GM12878 (cell line): Measurements from ENCODE around the gene CDKN2B-AS1. TPM values are rescaled to one million over a fixed set of nuclear protein-coding genes. Genes with fewer than 3 reads are reported as not detected.

Experiments used
- ATAC-seq: fragments of 200-7000 bp; cut with Tn5 transposase; 3 replicates; pipeline ENCODE4 v1.9.1; 2020; ENCODE audit warnings: mild to moderate bottlenecking, moderate library complexity
- BruUV-seq: library from RNA; stranded (reverse); fragments of 400-500 nt; replicated peaks from 2 replicates; lab custom pipeline; 2021; lab: Mats Ljungman, UMichigan
- CTCF ChIA-PET: fragments of 300-600 bp; sonication (Branson Sonifier 250); formaldehyde crosslinking; extraction: SDS; loops from one replicate; lab custom pipeline; 2021; ENCODE audit warnings: inconsistent platforms; lab: Yijun Ruan, JAX
- POLR2A ChIA-PET: fragments of 350-600 bp; formaldehyde crosslinking; extraction: SDS; loops from one replicate; lab custom pipeline; 2021; ENCODE audit warnings: inconsistent platforms; lab: Charles Lee
- RAD21 ChIA-PET: fragments of 300-600 bp; sonication (Branson Sonifier 250); formaldehyde crosslinking; loops from one replicate; lab custom pipeline; 2023; ENCODE audit warnings: antibody characterized with exemption; ENCODE audit not compliant: unreplicated experiment; lab: Charles Lee
- SMC1A ChIA-PET: fragments of 300-600 bp; sonication (Branson Sonifier 250); formaldehyde crosslinking; loops from one replicate; lab custom pipeline; 2023; ENCODE audit not compliant: unreplicated experiment, uncharacterized antibody; lab: Charles Lee
- DNase-seq: peaks from one replicate; pipeline ENCODE4 v3.0.0-alpha.2; 2011; ENCODE audit warnings: low read depth, low spot score
- FAIRE-seq: peaks from 3 replicates; lab custom pipeline; 2011; peaks lifted over from hg19 to GRCh38; lab: Jason Lieb, UNC
- H2AFZ ChIP-seq: 2 replicates; pipeline ENCODE4 v1.6.0; 2011; ENCODE audit warnings: low read depth, low read length, control low read depth; ENCODE audit not compliant: control insufficient read depth
- H3K27ac ChIP-seq: 2 replicates; pipeline ENCODE4 v1.5.1; 2011; ENCODE audit warnings: control low read depth; ENCODE audit not compliant: control insufficient read depth, insufficient read depth
- H3K27me3 ChIP-seq, 2 experiments: replicated peaks in 1 of 2; 2 replicates each; pipeline versions ENCODE4 v1.6.0 to v1.6.1; 2011; ENCODE audit warnings: low read length in 1 of 2; ENCODE audit not compliant: control insufficient read depth in 2 of 2, insufficient read depth in 2 of 2
- H3K36me3 ChIP-seq, 2 experiments: 2 replicates each; pipeline ENCODE4 v1.5.1; 2011; ENCODE audit warnings: low read length in 1 of 2; ENCODE audit not compliant: control insufficient read depth in 2 of 2, insufficient read depth in 2 of 2
- H3K4me1 ChIP-seq: 2 replicates; pipeline ENCODE4 v1.6.1; 2011; ENCODE audit warnings: mild to moderate bottlenecking, low read length, moderate library complexity, mixed read lengths; ENCODE audit not compliant: control insufficient read depth, insufficient read depth
- H3K4me2 ChIP-seq: 2 replicates; pipeline ENCODE4 v1.6.0; 2011; ENCODE audit warnings: control low read depth; ENCODE audit not compliant: control insufficient read depth, insufficient read depth
- H3K4me3 ChIP-seq: fragments of 200-600 bp; sonication (generic); 2 replicates; pipeline ENCODE4 v1.5.1; 2016
- H3K79me2 ChIP-seq: 2 replicates; pipeline ENCODE4 v1.6.0; 2011; ENCODE audit warnings: low read length; ENCODE audit not compliant: control insufficient read depth, insufficient read depth
- H3K9ac ChIP-seq: 2 replicates; pipeline ENCODE4 v1.8.0; 2011; ENCODE audit warnings: low read length, control low read depth, mixed read lengths; ENCODE audit not compliant: control insufficient read depth, insufficient read depth
- H3K9me3 ChIP-seq: replicated peaks from 3 replicates; pipeline ENCODE4 v1.5.1; 2011; ENCODE audit warnings: mild to moderate bottlenecking, low read length; ENCODE audit not compliant: control insufficient read depth, insufficient read depth
- H4K20me1 ChIP-seq: 2 replicates; pipeline ENCODE4 v1.6.0; 2011; ENCODE audit not compliant: control insufficient read depth, insufficient read depth
- CHD2 ChIP-seq: IDR thresholded peaks from 2 replicates; pipeline ENCODE4 v1.6.1; 2011; ENCODE audit warnings: low read depth, low read length, improper control_type of control experiment, borderline replicate concordance
- EP300 ChIP-seq, 2 experiments: fragments of 150-350 bp in 1 of 2; IDR thresholded peaks; 2 replicates each; pipeline ENCODE4 v1.6.1; 2011 to 2012; ENCODE audit warnings: low read depth in 2 of 2, low read length in 2 of 2, borderline replicate concordance in 1 of 2, improper control_type of control experiment in 1 of 2, inconsistent platforms in 1 of 2; ENCODE audit not compliant: control insufficient read depth in 1 of 2
- IRF5 ChIP-seq: fragments of 450-650 bp; IDR thresholded peaks from 2 replicates; pipeline ENCODE4 v1.6.1; 2017; ENCODE audit warnings: borderline replicate concordance
- KAT2A ChIP-seq: conservative IDR thresholded peaks from 2 replicates; pipeline ENCODE4 v1.6.1; 2011; ENCODE audit warnings: low read depth, low read length; ENCODE audit not compliant: control insufficient read depth
- KLF5 ChIP-seq: fragments of 450-650 bp; IDR thresholded peaks from 2 replicates; pipeline ENCODE4 v1.6.1; 2014; ENCODE audit warnings: mild to moderate bottlenecking; ENCODE audit not compliant: partially characterized antibody
- NBN ChIP-seq: fragments of 450-650 bp; IDR thresholded peaks from 2 replicates; pipeline ENCODE4 v1.6.1; 2016
- SKIL ChIP-seq: fragments of 450-650 bp; IDR thresholded peaks from 2 replicates; pipeline ENCODE4 v1.6.1; 2017; ENCODE audit warnings: mild to moderate bottlenecking, low read depth, inconsistent platforms; ENCODE audit not compliant: poor library complexity, severe bottlenecking
- WGBS: methylation state at CpG from one replicate; pipeline ENCODE4 v1.1.6; 2016; ENCODE audit warnings: low lambda C conversion rate; ENCODE audit not compliant: insufficient replicate concordance, insufficient coverage; ENCODE audit errors: missing lambda C conversion rate; 5-methylcytosine and 5-hydroxymethylcytosine counted together
- in situ Hi-C: fragments of 300-500 bp; cut with MboI; formaldehyde crosslinking; loops from 9 replicates; pipeline ENCODE4 v1.14.3; 2018; ENCODE audit warnings: mixed read lengths
- intact Hi-C: fragments of 100-400 bp; cut with micrococcal nuclease; formaldehyde crosslinking; loops from one replicate; pipeline ENCODE4 v1.14.2; 2022; ENCODE audit not compliant: unreplicated experiment
- polyA plus RNA-seq, 11 experiments: library from polyadenylated mRNA; depleted of rRNA in 4 of 11; unstranded in 6 of 11; stranded (reverse) in 5 of 11; fragments of >200 nt; fragmentation: Nextera tagmentation in 4 of 11; fragmentation: Illumina TruSeq in 1 of 11; extraction: Ambion mirVana in 4 of 11; extraction: Trizol in 1 of 11; gene quantifications; 1 replicate in 1 of 11; 2 replicates in 10 of 11; pipeline versions ENCODE4 v1.2.1 to v1.2.3, GENCODE V29; 2011 to 2016; ENCODE audit warnings: inconsistent platforms in 2 of 11, missing spikeins in 2 of 11, low read depth in 1 of 11
- total RNA-seq, 4 experiments: library from RNA; depleted of rRNA in 3 of 4; stranded (reverse); fragments of >200 nt in 3 of 4; fragmentation: Illumina TruSeq in 1 of 4; extraction: Trizol in 1 of 4; gene quantifications; 2 replicates each; pipeline versions ENCODE4 v1.2.1 to v1.2.3, GENCODE V29; 2013 to 2021

Gene CDKN2B-AS1
- total and polyA plus RNA-seq, 10 of the 15 experiments (the other 5 are each of a cell fraction or from before 2014, with no cell fraction given): 0.22 to 2.2 (median 1.0) TPM; not detected in 1

DNA sequence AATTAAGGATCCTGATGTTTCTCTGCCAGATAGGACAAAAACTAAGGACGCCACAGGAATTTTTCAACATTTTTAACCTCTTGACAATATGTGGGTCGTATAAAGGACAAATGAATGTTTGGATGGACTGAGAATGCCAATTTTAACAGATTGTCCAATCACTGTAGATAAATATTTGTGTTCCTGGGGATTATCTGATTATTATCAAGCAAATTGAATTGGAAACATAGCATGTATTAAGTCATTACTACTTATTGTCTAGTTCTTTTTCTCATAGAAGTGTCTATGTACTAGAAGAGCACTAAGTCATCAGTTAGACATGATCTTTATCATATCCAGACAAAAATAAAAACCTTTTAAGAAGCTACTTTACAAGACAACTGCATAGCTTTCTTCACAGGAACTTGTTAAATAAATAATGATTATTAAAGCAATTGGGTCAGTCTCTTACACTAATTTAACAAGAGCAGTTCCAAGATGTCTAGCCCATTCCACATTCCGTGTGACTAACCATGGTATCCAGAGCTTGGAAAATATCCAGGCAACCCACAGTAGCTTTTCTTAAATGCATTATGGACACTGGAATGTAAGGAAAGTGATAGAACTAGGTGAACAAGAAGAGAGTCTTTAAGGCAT is 142.0 kb downstream of the CDKN2B-AS1 start:
- Histone ChIP-seq H3K79me2 (no peaks in the 10 kb centered on the region), H2AFZ (no peak overlapping the region), H3K27me3 (no peaks in the 10 kb centered on the region), H3K9ac (no peak overlapping the region), H3K4me2 (no peak overlapping the region), H3K4me1 (no peaks in the 10 kb centered on the region), H3K9me3 (no peaks in the 10 kb centered on the region), H3K4me3 (no peak overlapping the region), H3K27ac (no peak overlapping the region), H4K20me1 (no peaks in the 10 kb centered on the region), H3K36me3 (no peaks in the 10 kb centered on the region)
- FAIRE-seq (no peak), ATAC-seq (no peak), DNase-seq (no peak)
- WGBS: 24% methylated on average over 3 of the region's 3 CpGs
- intact Hi-C loops: no loop called here
- no TSS peak for BruUV-seq
- RAD21 ChIA-PET: no interaction called here
- TF ChIP-seq KLF5 (no peak), EP300 (IDR thresholded peaks at IDR 0.05; ENCODE audit: borderline replicate concordance in 1 of 2, control insufficient read depth in 1 of 2, low read depth in 2 of 2, low read length in 2 of 2) (no peak), SKIL (no peak), NBN (no peak), KAT2A (no peak), CHD2 (no peak), IRF5 (no peak)
- POLR2A ChIA-PET: no interaction called here
- in situ Hi-C loops: no loop called here
- SMC1A ChIA-PET: no interaction called here
- CTCF ChIA-PET: interaction anchor here (0.7 to 1.2 kb wide), 2 partner anchors 99 to 323 kb away, joined by 3 to 4 read pairs; no protein-coding TSS in a partner anchor
